Parathyroid adenoma (tissue), 2 donors: Measurements from ENCODE around the gene OSBPL9.

Source experiments
- H2AFZ ChIP-seq: fragments of 300-600 bp; sonication (generic); one replicate; pipeline ENCODE4 v1.7.0; 2017; ENCODE audit warnings: antibody characterized with exemption, mild to moderate bottlenecking
- H3K27ac ChIP-seq: fragments of 300-600 bp; sonication (generic); one replicate; pipeline ENCODE4 v1.7.0; 2017
- H3K27me3 ChIP-seq: fragments of 300-600 bp; sonication (generic); one replicate; pipeline ENCODE4 v1.7.0; 2017; ENCODE audit warnings: low read length; ENCODE audit not compliant: control insufficient read depth, insufficient read depth
- H3K36me3 ChIP-seq: fragments of 300-600 bp; sonication (generic); one replicate; pipeline ENCODE4 v1.7.0; 2017; ENCODE audit warnings: low read length; ENCODE audit not compliant: control insufficient read depth, insufficient read depth
- H3K4me1 ChIP-seq: fragments of 300-600 bp; sonication (generic); one replicate; pipeline ENCODE4 v1.7.0; 2017; ENCODE audit warnings: control low read depth
- H3K4me2 ChIP-seq: fragments of 300-600 bp; sonication (generic); one replicate; pipeline ENCODE4 v1.7.0; 2017; ENCODE audit warnings: low read length
- H3K4me3 ChIP-seq: fragments of 300-600 bp; sonication (generic); one replicate; pipeline ENCODE4 v1.7.0; 2017; ENCODE audit warnings: low read depth, low read length
- H3K79me2 ChIP-seq: fragments of 300-600 bp; sonication (generic); one replicate; pipeline ENCODE4 v1.7.0; 2017; ENCODE audit warnings: control low read depth
- H3K9ac ChIP-seq: fragments of 300-600 bp; sonication (generic); one replicate; pipeline ENCODE4 v1.7.0; 2017; ENCODE audit warnings: mild to moderate bottlenecking
- H3K9me3 ChIP-seq: fragments of 300-600 bp; sonication (generic); one replicate; pipeline ENCODE4 v1.7.0; 2017; ENCODE audit warnings: low read length; ENCODE audit not compliant: control insufficient read depth
- CTCF ChIP-seq: fragments of 300-600 bp; sonication (generic); IDR thresholded peaks from one replicate; pipeline ENCODE4 v1.7.0; 2017; ENCODE audit warnings: antibody characterized with exemption, mild to moderate bottlenecking
- donor health status: primary hyperparathyroidism.

OSBPL9 gene

GRCh38 chr1:51733793-51734522, 117.1 kb downstream of the OSBPL9 start:
- Histone ChIP-seq H3K4me1 (peaks cover 14% of the 10 kb centered on the region), H3K79me2 (peaks cover 4% of the 10 kb centered on the region), H3K9me3 (no peaks in the 10 kb centered on the region), H2AFZ (no peak overlapping the region), H3K9ac (no peak overlapping the region), H3K27ac (peak overlapping the region; percentile 67), H3K36me3 (no peaks in the 10 kb centered on the region), H3K27me3 (no peaks in the 10 kb centered on the region), H3K4me3 (peak overlapping the region; percentile 29), H3K4me2 (peak overlapping the region; percentile 67)
- no peak for TF ChIP-seq CTCF

GRCh38 chr1:51734896-51735745, 118.2 kb downstream of the OSBPL9 start:
- no peaks in the 10 kb centered on the region for H3K9me3 ChIP-seq
- peaks cover 8% of the 10 kb centered on the region for H3K79me2 ChIP-seq
- no peak for TF ChIP-seq CTCF
- no peak overlapping the region for H3K4me3 ChIP-seq
- H3K9ac ChIP-seq, result no peak overlapping the region
- peaks cover 14% of the 10 kb centered on the region for H3K4me1 ChIP-seq
- H2AFZ ChIP-seq, result no peak overlapping the region
- H3K27me3 ChIP-seq, result no peaks in the 10 kb centered on the region
- H3K36me3 ChIP-seq, result no peaks in the 10 kb centered on the region
- H3K27ac ChIP-seq, result peak overlapping the region; percentile 67
- H3K4me2 ChIP-seq, result peak overlapping the region; percentile 67

GRCh38 chr1:51735746-51736254, 118.9 kb downstream of the OSBPL9 start:
- Histone ChIP-seq H3K27ac (no peak overlapping the region), H3K4me1 (peaks cover 14% of the 10 kb centered on the region), H3K4me3 (no peak overlapping the region), H3K9ac (no peak overlapping the region), H2AFZ (no peak overlapping the region), H3K27me3 (no peaks in the 10 kb centered on the region), H3K4me2 (no peak overlapping the region), H3K9me3 (no peaks in the 10 kb centered on the region), H3K36me3 (no peaks in the 10 kb centered on the region), H3K79me2 (peaks cover 8% of the 10 kb centered on the region)
- TF ChIP-seq CTCF, result no peak

GRCh38 chr1:51736702-51737101, 119.8 kb downstream of the OSBPL9 start:
- Histone ChIP-seq H3K27ac (no peak overlapping the region), H3K4me3 (no peak overlapping the region), H2AFZ (no peak overlapping the region), H3K36me3 (no peaks in the 10 kb centered on the region), H3K9ac (no peak overlapping the region), H3K79me2 (peaks cover 12% of the 10 kb centered on the region), H3K9me3 (no peaks in the 10 kb centered on the region), H3K4me1 (peaks cover 14% of the 10 kb centered on the region), H3K4me2 (no peak overlapping the region), H3K27me3 (no peaks in the 10 kb centered on the region)
- no peak for TF ChIP-seq CTCF
